ENCODE data around the gene BCL11A. TPM values are rescaled to one million over a fixed set of nuclear protein-coding genes. Genes with fewer than 3 reads are reported as not detected.

BCL11A gene
- total RNA-seq, 1 experiment from 2014 or later, result 0.13 TPM

GRCh38 chr2:60573251-60573650, 19.8 kb upstream of the BCL11A start:
- H3K36me3 ChIP-seq, result no peaks in the 10 kb centered on the region
- DNase-seq (ENCODE audit: low read depth in 1 of 2, low spot score in 2 of 2), result no peak
- H3K27ac ChIP-seq, result no peak overlapping the region
- H3K9me3 ChIP-seq (replicated peaks), result no peaks in the 10 kb centered on the region
- peaks cover 51% of the 10 kb centered on the region for H3K27me3 ChIP-seq (replicated peaks)
- no peak overlapping the region for H3K4me3 ChIP-seq
- H3K4me1 ChIP-seq (replicated peaks), result no peaks in the 10 kb centered on the region

- no peak for DNase-seq (ENCODE audit: low read depth in 1 of 2, low spot score in 2 of 2)
- Histone ChIP-seq H3K9me3 (replicated peaks) (no peaks in the 10 kb centered on the region), H3K4me1 (replicated peaks) (no peaks in the 10 kb centered on the region), H3K27me3 (replicated peaks) (peaks cover 62% of the 10 kb centered on the region), H3K27ac (no peak overlapping the region), H3K4me3 (no peak overlapping the region), H3K36me3 (no peaks in the 10 kb centered on the region)
These were observed 16.8 kb upstream of the BCL11A start for GRCh38 chr2:60570251-60570650.

- H3K9me3 ChIP-seq (replicated peaks), result no peaks in the 10 kb centered on the region
- H3K27me3 ChIP-seq (replicated peaks), result peaks cover 62% of the 10 kb centered on the region
- no peak overlapping the region for H3K4me3 ChIP-seq
- no peak for DNase-seq (ENCODE audit: low read depth in 1 of 2, low spot score in 2 of 2)
- no peak overlapping the region for H3K27ac ChIP-seq
- no peaks in the 10 kb centered on the region for H3K4me1 ChIP-seq (replicated peaks)
- no peaks in the 10 kb centered on the region for H3K36me3 ChIP-seq
These were observed 16.2 kb upstream of the BCL11A start for GRCh38 chr2:60569680-60570111.

GRCh38 chr2:60567919-60568768, 14.7 kb upstream of the BCL11A start:
- H3K27me3 ChIP-seq (replicated peaks), result peaks cover 72% of the 10 kb centered on the region

GRCh38 chr2:60567096-60567495, 13.6 kb upstream of the BCL11A start:
- no peak for DNase-seq (ENCODE audit: low read depth in 1 of 2, low spot score in 2 of 2)
- peaks cover 72% of the 10 kb centered on the region for H3K27me3 ChIP-seq (replicated peaks)
- no peaks in the 10 kb centered on the region for H3K9me3 ChIP-seq (replicated peaks)
- no peaks in the 10 kb centered on the region for H3K36me3 ChIP-seq
- no peak overlapping the region for H3K27ac ChIP-seq
- H3K4me3 ChIP-seq, result no peak overlapping the region
- no peaks in the 10 kb centered on the region for H3K4me1 ChIP-seq (replicated peaks)

More at GRCh38 chr2:60567919-60568768, 14.7 kb upstream of the BCL11A start:
- no peaks in the 10 kb centered on the region for H3K4me1 ChIP-seq (replicated peaks)
- H3K27ac ChIP-seq, result no peak overlapping the region
- no peak overlapping the region for H3K4me3 ChIP-seq
- no peak for DNase-seq (ENCODE audit: low read depth in 1 of 2, low spot score in 2 of 2)
- H3K36me3 ChIP-seq, result no peaks in the 10 kb centered on the region
- no peaks in the 10 kb centered on the region for H3K9me3 ChIP-seq (replicated peaks)

GRCh38 chr2:60565472-60565871, 12.0 kb upstream of the BCL11A start:
- Histone ChIP-seq H3K9me3 (replicated peaks) (no peaks in the 10 kb centered on the region), H3K27me3 (replicated peaks) (peaks cover 63% of the 10 kb centered on the region), H3K4me3 (no peak overlapping the region), H3K36me3 (no peaks in the 10 kb centered on the region), H3K4me1 (replicated peaks) (no peaks in the 10 kb centered on the region), H3K27ac (no peak overlapping the region)
- DNase-seq (ENCODE audit: low read depth in 1 of 2, low spot score in 2 of 2), result no peak

GRCh38 chr2:60560734-60561644, 7.5 kb upstream of the BCL11A start:
- no peaks in the 10 kb centered on the region for H3K36me3 ChIP-seq
- peak in 1 of 2 experiments; percentile 31 for DNase-seq (ENCODE audit: low read depth in 1 of 2, low spot score in 2 of 2)
- H3K4me3 ChIP-seq, result no peak overlapping the region
- H3K9me3 ChIP-seq (replicated peaks), result no peaks in the 10 kb centered on the region
- H3K27ac ChIP-seq, result no peak overlapping the region
- peaks cover 68% of the 10 kb centered on the region for H3K27me3 ChIP-seq (replicated peaks)
- H3K4me1 ChIP-seq (replicated peaks), result no peaks in the 10 kb centered on the region

- H3K27ac ChIP-seq, result no peak overlapping the region
- no peak overlapping the region for H3K4me3 ChIP-seq
- H3K27me3 ChIP-seq (replicated peaks), result peaks cover 72% of the 10 kb centered on the region
- no peaks in the 10 kb centered on the region for H3K36me3 ChIP-seq
- no peaks in the 10 kb centered on the region for H3K9me3 ChIP-seq (replicated peaks)
- peaks cover 8% of the 10 kb centered on the region for H3K4me1 ChIP-seq (replicated peaks)
- no peak for DNase-seq (ENCODE audit: low read depth in 1 of 2, low spot score in 2 of 2)
These were observed 6.4 kb upstream of the BCL11A start for GRCh38 chr2:60559880-60560279.

- H3K9me3 ChIP-seq (replicated peaks), result no peaks in the 10 kb centered on the region
- H3K4me3 ChIP-seq, result no peak overlapping the region
- H3K36me3 ChIP-seq, result no peaks in the 10 kb centered on the region
- H3K27ac ChIP-seq, result no peak overlapping the region
- DNase-seq (ENCODE audit: low read depth in 1 of 2, low spot score in 2 of 2), result no peak
- H3K4me1 ChIP-seq (replicated peaks), result peaks cover 13% of the 10 kb centered on the region
- H3K27me3 ChIP-seq (replicated peaks), result peaks cover 68% of the 10 kb centered on the region
These were observed 5.1 kb upstream of the BCL11A start for GRCh38 chr2:60558536-60558935.

- H3K4me3 ChIP-seq, result no peak overlapping the region
- H3K27ac ChIP-seq, result no peak overlapping the region
- H3K4me1 ChIP-seq (replicated peaks), result peaks cover 16% of the 10 kb centered on the region
- H3K9me3 ChIP-seq (replicated peaks), result no peaks in the 10 kb centered on the region
- no peaks in the 10 kb centered on the region for H3K36me3 ChIP-seq
- H3K27me3 ChIP-seq (replicated peaks), result peaks cover 69% of the 10 kb centered on the region
- DNase-seq (ENCODE audit: low read depth in 1 of 2, low spot score in 2 of 2), result no peak
These were observed 4.0 kb upstream of the BCL11A start for GRCh38 chr2:60557486-60557864.

- peaks cover 74% of the 10 kb centered on the region for H3K27me3 ChIP-seq (replicated peaks)
- no peaks in the 10 kb centered on the region for H3K9me3 ChIP-seq (replicated peaks)
- no peak overlapping the region for H3K27ac ChIP-seq
- H3K4me3 ChIP-seq, result no peak overlapping the region
- no peak for DNase-seq (ENCODE audit: low read depth in 1 of 2, low spot score in 2 of 2)
- H3K4me1 ChIP-seq (replicated peaks), result peaks cover 22% of the 10 kb centered on the region
- H3K36me3 ChIP-seq, result no peaks in the 10 kb centered on the region
These were observed 3.4 kb upstream of the BCL11A start for GRCh38 chr2:60556576-60557485.

GRCh38 chr2:60556175-60556574, 2.7 kb upstream of the BCL11A start:
- H3K9me3 ChIP-seq (replicated peaks), result no peaks in the 10 kb centered on the region
- peaks cover 79% of the 10 kb centered on the region for H3K27me3 ChIP-seq (replicated peaks)
- H3K4me3 ChIP-seq, result no peak overlapping the region
- no peak overlapping the region for H3K27ac ChIP-seq
- no peak for DNase-seq (ENCODE audit: low read depth in 1 of 2, low spot score in 2 of 2)
- peaks cover 26% of the 10 kb centered on the region for H3K4me1 ChIP-seq (replicated peaks)
- H3K36me3 ChIP-seq, result no peaks in the 10 kb centered on the region

GRCh38 chr2:60555783-60556139, 2.3 kb upstream of the BCL11A start:
- H3K27me3 ChIP-seq (replicated peaks), result peaks cover 78% of the 10 kb centered on the region
- no peaks in the 10 kb centered on the region for H3K9me3 ChIP-seq (replicated peaks)
- DNase-seq (ENCODE audit: low read depth in 1 of 2, low spot score in 2 of 2), result no peak
- H3K36me3 ChIP-seq, result no peaks in the 10 kb centered on the region
- no peak overlapping the region for H3K4me3 ChIP-seq
- H3K4me1 ChIP-seq (replicated peaks), result peaks cover 26% of the 10 kb centered on the region
- no peak overlapping the region for H3K27ac ChIP-seq
